ENCODE measurements around the gene TTLL6.

- TF ChIP-seq POLR2A (IDR thresholded peaks at IDR 0.05; ENCODE audit: low read depth) (no peak), CTCF (IDR thresholded peaks at IDR 0.05) (no peak), POLR2AphosphoS5 (IDR thresholded peaks at IDR 0.05) (no peak)
Observed at GRCh38 chr17:48733632-48734328, 83.2 kb downstream of the TTLL6 start.

Data from esophagus muscularis mucosa (tissue), 3 donors.